GM21619 (cell line): ENCODE data around the gene SRD5A3.
"Not testable (repeated sequence)": the region's sequence is repeated elsewhere in the genome, so short reads cannot be mapped to it uniquely, and the experiment has no call there.

ENCODE experiments used
- ATAC-seq: cut with Tn5 transposase; IDR thresholded peaks from one replicate; pipeline ENCODE4 v1.9.1; 2021; ENCODE audit not compliant: unreplicated experiment

SRD5A3 gene

DNA sequence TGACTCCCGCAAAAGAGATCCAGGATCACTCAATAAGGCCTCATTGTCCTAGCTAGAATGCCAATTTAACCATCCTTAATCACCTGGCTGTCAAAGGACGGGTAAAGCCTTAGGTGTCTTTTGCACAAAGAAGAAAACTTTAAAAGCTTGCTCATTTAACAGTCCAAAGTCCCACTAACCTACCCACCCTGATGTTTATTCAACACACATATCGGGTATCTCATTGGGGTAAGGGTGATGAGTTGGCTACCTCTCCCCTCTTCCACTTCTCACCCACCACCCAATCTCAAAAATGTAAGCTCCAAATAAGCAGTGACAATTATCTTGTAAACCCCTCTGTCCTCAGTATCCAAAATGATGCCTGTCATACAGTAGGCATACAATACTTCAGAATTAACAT, 988 bp upstream of the SRD5A3 start:
- no peak for ATAC-seq

DNA sequence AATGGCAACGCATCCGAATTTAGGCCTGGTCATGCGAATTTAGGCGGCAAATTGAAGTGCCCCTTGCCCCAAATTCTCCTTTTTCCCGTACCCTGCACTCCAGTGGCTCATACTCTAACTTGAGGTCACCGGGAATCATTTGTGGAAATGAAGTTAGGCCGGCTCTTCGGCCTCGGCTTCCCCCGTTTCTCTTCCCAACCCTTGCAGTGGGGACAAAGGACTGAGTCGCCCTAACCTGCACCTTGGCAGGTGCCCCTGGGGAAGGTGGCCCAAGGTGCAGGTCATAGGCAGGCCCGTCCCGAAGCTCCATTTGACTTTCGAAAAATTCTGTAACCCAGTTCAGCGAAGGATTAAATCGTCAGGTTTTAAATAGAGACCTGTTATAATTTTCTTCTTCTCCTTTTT, 811 bp downstream of the SRD5A3 start:
- no peak for ATAC-seq

DNA sequence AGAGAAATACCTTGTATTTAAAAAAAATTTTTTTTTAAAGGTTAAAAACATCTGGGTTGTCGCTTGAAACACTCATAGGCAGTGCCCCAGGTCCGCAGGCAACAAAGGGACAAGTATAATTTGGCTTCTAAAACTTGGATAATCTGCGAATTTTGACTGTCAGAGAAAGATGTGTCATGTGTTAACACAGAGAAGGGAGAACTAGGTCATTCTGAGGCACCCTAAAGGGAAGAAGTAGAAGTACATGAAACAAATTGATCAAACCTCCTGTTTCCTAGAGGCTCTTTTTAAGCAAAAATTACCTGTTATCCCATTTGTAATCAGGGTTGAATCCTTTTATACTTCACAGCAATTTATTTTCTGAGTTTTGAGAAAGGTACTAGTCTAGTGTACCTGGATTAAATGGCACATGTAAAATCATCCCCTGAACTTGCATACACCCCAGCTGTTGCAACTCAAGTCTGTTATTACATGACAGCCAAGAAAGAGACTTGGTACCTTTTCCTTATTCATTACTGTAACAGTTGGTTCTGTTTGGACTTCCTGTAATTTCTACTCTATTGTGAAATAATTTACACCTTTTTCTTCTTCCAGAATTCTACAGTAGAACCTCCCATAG, 1.7 kb downstream of the SRD5A3 start:
- ATAC-seq: no peak

DNA sequence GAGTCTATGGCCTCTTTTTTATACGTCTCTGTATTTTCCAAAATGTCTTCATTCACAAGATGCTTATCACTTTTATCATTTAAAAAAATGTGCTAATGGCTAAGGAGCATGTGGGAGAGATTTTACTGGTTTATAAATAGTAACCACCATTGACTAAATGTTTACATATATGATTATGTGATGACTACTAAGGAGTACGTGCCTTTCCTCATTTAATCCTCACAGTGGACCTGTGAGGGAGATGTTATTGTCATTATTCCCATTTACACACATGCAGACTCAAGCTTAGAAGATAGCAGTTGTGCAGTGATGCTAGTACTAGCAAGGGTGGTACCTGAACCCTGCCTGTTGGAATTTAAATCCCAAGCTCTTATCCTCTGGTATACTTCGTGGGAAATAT, 2.4 kb downstream of the SRD5A3 start:
- ATAC-seq: no peak

GRCh38 chr4:55350870-55351269, 4.8 kb downstream of the SRD5A3 start:
- ATAC-seq: not testable (repeated sequence)

GRCh38 chr4:55351824-55352223, 5.8 kb downstream of the SRD5A3 start:
- no peak for ATAC-seq

DNA sequence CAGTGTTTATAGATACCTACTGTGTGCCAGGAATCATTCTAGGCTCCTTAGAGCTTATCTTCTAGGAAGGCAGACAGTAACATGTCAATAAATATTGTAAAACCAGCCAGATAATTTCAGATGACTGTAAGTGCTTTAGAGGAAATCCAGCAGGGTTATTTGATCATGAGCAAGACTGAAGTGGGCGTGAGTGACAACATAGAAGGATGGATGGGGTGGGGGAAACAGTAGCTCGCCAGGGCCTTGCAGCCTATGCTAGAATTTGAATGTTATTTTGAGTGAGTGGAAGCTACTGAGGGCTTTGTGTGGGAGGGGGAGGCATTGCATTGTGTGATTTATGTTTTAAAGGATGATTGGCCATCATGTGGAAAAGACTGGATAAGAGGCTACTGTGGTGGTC, 6.7 kb downstream of the SRD5A3 start:
- no peak for ATAC-seq

- ATAC-seq: not testable (repeated sequence)
These were observed 7.2 kb downstream of the SRD5A3 start for GRCh38 chr4:55353228-55353747.

DNA sequence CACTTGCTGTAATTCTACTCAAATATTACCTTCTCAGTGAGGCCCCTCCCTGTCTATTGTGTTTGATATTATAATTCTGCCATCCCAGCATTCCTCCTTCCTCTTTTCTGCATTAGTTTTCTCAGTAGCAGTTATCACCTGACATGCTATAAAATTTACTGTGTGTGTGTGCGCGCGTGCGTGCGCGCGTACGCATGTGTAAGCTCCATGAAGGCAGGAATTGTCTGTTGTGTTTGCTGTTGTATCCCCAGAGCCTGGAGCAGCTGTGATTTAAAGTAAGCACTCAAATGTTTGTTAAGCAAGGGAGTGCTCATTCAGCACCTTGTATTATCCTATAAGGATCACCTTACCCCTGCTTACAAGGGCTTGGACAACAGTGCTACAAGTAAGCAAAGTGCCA, 8.6 kb downstream of the SRD5A3 start:
- ATAC-seq: no peak

- no peak for ATAC-seq
These were observed 9.5 kb downstream of the SRD5A3 start for GRCh38 chr4:55355555-55355954.

GRCh38 chr4:55356991-55357461, 11.0 kb downstream of the SRD5A3 start:
- no peak for ATAC-seq

DNA sequence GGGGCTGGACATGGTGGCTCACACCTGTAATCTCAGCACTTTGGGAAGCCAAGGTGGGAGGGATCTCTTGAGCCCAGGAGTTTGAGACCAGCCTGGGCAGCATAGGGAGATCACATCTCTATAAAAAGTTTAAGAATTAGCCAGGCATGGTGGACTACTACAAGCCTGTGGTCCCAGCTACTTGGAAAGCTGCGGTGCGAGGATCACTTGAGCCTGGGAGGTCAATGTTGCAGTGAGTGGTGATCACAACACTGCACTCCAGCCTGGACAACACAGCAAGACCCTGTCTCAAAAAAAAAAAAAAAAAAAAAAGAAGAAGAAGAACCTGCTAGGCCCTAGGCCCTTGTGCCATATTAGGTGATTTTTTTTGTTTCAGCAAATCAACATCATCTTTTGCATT, 12.2 kb downstream of the SRD5A3 start:
- peak; percentile 11 for ATAC-seq

DNA sequence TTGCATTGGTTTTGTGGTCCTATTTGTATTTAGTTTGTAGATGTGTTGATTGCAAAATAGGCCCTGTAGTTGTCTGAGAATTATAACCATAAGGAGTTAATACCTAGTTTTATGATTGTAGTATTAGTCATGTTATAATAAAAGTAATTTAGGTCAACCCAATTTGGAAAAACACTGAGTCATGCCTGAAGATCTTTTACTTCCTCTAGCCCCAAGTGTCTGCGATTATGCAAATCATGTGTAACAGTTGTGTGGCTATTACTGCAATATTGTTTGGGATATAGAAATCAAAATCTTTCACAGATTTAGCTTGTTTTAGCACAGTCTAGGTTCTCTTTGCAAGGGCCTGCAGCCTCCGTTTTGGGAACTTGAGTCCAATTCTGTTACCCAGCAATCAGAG, 12.6 kb downstream of the SRD5A3 start:
- peak; percentile 89 for ATAC-seq

GRCh38 chr4:55359397-55359916, 13.4 kb downstream of the SRD5A3 start:
- ATAC-seq: no peak

- ATAC-seq: not testable (repeated sequence)
These were observed 16.9 kb downstream of the SRD5A3 start for GRCh38 chr4:55362938-55363337.

GRCh38 chr4:55363691-55364351, 17.8 kb downstream of the SRD5A3 start:
- ATAC-seq: no peak

GRCh38 chr4:55364691-55365344, 18.8 kb downstream of the SRD5A3 start:
- no peak for ATAC-seq

DNA sequence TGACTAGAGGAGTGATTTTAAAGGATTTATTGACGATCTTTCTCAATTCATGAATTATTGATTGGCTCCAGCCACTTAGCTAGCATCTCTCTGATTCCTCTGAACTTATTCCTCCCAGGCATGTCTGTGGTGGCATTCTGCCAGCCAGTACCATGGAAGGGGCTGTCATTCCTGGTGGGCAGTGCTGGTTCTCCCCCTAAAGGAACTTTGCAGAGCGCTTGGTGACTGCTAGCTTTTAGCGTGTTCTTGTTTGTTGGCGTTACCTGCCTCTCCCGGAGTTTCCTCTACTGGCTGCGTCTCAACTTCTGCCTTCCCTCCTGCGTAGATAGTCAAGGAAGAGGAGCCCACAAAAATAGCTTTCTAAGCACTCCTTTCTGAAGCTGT, 19.3 kb downstream of the SRD5A3 start:
- ATAC-seq: no peak

DNA sequence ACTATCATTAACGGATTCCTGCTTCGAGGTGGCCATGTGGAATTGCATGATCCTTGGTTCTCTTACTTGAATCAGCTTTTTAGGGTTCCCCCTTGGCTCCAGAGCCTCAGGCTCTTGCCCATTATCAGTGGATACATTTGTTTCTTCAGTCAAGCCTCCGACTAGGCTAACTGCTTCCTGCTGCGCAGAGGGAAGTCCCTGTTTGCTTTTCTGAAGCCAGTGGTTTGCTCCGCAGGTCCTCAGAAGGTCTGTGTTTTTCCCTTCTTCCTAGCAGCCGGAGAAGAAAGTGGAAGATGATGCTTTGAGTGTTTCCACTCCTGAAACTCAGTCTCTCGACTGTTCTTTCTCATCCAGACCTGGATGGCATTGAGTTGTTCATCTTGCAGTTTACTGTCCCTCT, 20.6 kb downstream of the SRD5A3 start:
- ATAC-seq: no peak

DNA sequence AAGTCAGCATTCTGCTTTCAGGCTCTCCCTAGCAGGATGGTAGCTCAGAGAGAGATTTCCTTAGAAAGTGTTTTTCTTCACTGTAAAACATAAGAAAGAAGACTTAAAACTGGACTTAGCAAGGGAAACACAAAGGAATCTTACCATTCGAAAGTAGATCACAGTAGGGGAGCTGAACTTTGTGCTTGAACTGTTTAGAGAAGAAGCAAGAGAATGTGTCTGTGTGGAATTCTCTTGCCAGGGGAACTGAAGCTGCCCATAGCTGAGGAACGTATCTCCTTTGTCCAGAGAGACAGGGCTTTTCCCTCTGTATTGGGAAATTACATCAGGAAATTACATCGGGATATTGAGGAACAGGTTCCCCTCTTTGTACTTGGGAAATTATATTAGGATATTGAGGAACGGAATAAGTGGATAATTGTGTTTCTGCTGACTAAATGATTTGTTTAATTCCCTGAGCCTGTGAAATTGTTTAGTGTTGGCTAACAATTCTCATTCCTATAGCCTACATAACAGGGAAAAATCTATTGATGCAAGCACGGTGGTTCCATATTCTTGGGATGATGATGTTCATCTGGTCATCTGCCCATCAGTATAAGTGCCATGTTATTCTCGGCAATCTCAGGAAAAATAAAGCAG, 21.2 kb downstream of the SRD5A3 start:
- ATAC-seq: no peak

- no peak for ATAC-seq
These were observed 23.9 kb downstream of the SRD5A3 start for GRCh38 chr4:55369968-55370367.
